Fibroblast of lung (primary cell): Measurements from ENCODE around the gene ATP2A1. TPM values are rescaled to one million over a fixed set of nuclear protein-coding genes. Genes with fewer than 3 reads are reported as not detected.
"Not testable (repeated sequence)": the region's sequence is repeated elsewhere in the genome, so short reads cannot be mapped to it uniquely, and the experiment has no call there.

Experiments used
- DNase-seq, 2 donors: peaks; one replicate each; pipeline versions ENCODE4 v3.0.0 to v3.0.0-alpha.2; 2010; ENCODE audit warnings: low read depth in 2 of 2
- H2AFZ ChIP-seq: 2 replicates; pipeline ENCODE4 v1.5.1; 2012; ENCODE audit warnings: low read length, control low read depth, inconsistent platforms
- H3K27ac ChIP-seq: 2 replicates; pipeline ENCODE4 v1.5.1; 2011; ENCODE audit warnings: low read length, control low read depth; ENCODE audit not compliant: insufficient read depth
- H3K27me3 ChIP-seq: 2 replicates; pipeline ENCODE4 v1.5.1; 2011; ENCODE audit warnings: mild to moderate bottlenecking, low read length; ENCODE audit not compliant: control insufficient read depth, insufficient read depth
- H3K36me3 ChIP-seq: 2 replicates; pipeline ENCODE4 v1.5.1; 2011; ENCODE audit warnings: low read length; ENCODE audit not compliant: control insufficient read depth, insufficient read depth
- H3K4me1 ChIP-seq: 2 replicates; pipeline ENCODE4 v1.5.1; 2011; ENCODE audit warnings: low read length; ENCODE audit not compliant: control insufficient read depth, insufficient read depth; ENCODE audit errors: extremely low read depth
- H3K4me2 ChIP-seq: 2 replicates; pipeline ENCODE4 v1.5.1; 2011; ENCODE audit warnings: low read length, control low read depth; ENCODE audit not compliant: insufficient read depth; ENCODE audit errors: extremely low read depth
- H3K4me3 ChIP-seq, 4 experiments: fragments of 200-600 bp in 1 of 4; sonication (generic) in 1 of 4; replicated peaks in 1 of 4; 2 replicates each; pipeline ENCODE4 v1.5.1; 2011 to 2016; ENCODE audit warnings: low read length in 4 of 4, low read depth in 3 of 4, mild to moderate bottlenecking in 3 of 4, control low read depth in 2 of 4, inconsistent platforms in 1 of 4, mixed read lengths in 1 of 4; ENCODE audit not compliant: insufficient read depth in 1 of 4; ENCODE audit errors: control extremely low read depth in 1 of 4
- H3K79me2 ChIP-seq: 2 replicates; pipeline ENCODE4 v1.5.1; 2012; ENCODE audit warnings: mild to moderate bottlenecking, low read length, inconsistent platforms; ENCODE audit not compliant: control insufficient read depth, insufficient read depth
- H3K9ac ChIP-seq: 2 replicates; pipeline ENCODE4 v1.5.1; 2011; ENCODE audit warnings: mild to moderate bottlenecking, low read length, control low read depth; ENCODE audit not compliant: insufficient read depth
- H3K9me3 ChIP-seq: 2 replicates; pipeline ENCODE4 v1.5.1; 2012; ENCODE audit warnings: low read depth, low read length; ENCODE audit not compliant: control insufficient read depth, insufficient read depth
- H4K20me1 ChIP-seq: 2 replicates; pipeline ENCODE4 v1.5.1; 2011; ENCODE audit warnings: low read length; ENCODE audit not compliant: control insufficient read depth, insufficient read depth; ENCODE audit errors: extremely low read depth
- EZH2 ChIP-seq: IDR thresholded peaks from 2 replicates; pipeline ENCODE4 v1.5.1; 2012; ENCODE audit warnings: low read length, control low read depth, mild to moderate bottlenecking; ENCODE audit errors: missing control alignments
- polyA plus RNA-seq, 2 donors: library from polyadenylated mRNA; depleted of rRNA in 1 of 2; stranded (reverse) in 1 of 2; unstranded in 1 of 2; fragments of >200 nt; gene quantifications; 2 replicates each; pipeline ENCODE4 v1.2.1, GENCODE V29; 2011 to 2012; ENCODE audit warnings: missing spikeins in 1 of 2
- total RNA-seq: library from RNA; depleted of rRNA; stranded (reverse); fragments of >200 nt; gene quantifications from 2 replicates; pipeline ENCODE4 v1.2.1, GENCODE V29; 2014
- TF ChIP-seq, protein P1 (sequence below), 2 donors: IDR thresholded peaks in 1 of 2; conservative IDR thresholded peaks in 1 of 2; 1 replicate in 1 of 2; 2 replicates in 1 of 2; pipeline ENCODE4 v1.5.1; 2011 to 2012; ENCODE audit warnings: low read length in 2 of 2, control low read depth in 1 of 2, inconsistent platforms in 1 of 2, low read depth in 1 of 2, mild to moderate bottlenecking in 1 of 2

ATP2A1 gene
- total and polyA plus RNA-seq, 2 donors (not counting 1 experiment from before 2014, with no cell fraction given), result 0.22 to 0.33 TPM

DNA sequence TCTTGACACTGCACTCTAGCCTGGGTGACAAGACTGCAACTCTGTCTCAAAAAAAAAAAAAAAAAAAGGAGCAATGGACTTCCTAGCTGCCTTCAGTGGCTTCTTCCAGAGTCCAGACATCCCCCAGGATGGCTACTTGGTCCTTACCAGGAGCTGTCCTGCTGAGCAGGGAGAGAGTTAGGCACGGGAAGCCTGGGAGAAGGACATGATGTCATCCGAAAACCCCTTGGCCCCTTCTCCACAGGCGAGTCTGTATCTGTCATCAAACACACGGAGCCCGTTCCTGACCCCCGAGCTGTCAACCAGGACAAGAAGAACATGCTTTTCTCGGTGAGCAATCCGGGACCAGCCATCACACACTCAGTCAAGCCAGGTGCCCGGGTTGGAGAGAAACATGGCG lies 8.7 kb downstream of the ATP2A1 start:
- TF ChIP-seq, protein P1, sequence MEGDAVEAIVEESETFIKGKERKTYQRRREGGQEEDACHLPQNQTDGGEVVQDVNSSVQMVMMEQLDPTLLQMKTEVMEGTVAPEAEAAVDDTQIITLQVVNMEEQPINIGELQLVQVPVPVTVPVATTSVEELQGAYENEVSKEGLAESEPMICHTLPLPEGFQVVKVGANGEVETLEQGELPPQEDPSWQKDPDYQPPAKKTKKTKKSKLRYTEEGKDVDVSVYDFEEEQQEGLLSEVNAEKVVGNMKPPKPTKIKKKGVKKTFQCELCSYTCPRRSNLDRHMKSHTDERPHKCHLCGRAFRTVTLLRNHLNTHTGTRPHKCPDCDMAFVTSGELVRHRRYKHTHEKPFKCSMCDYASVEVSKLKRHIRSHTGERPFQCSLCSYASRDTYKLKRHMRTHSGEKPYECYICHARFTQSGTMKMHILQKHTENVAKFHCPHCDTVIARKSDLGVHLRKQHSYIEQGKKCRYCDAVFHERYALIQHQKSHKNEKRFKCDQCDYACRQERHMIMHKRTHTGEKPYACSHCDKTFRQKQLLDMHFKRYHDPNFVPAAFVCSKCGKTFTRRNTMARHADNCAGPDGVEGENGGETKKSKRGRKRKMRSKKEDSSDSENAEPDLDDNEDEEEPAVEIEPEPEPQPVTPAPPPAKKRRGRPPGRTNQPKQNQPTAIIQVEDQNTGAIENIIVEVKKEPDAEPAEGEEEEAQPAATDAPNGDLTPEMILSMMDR (conservative IDR thresholded peaks at IDR 0.05 in 1 of 2, IDR thresholded peaks at IDR 0.05 in 1 of 2; ENCODE audit: low read depth in 1 of 2, low read length in 2 of 2), result no peak
- no peak for TF ChIP-seq EZH2
- no peak overlapping the region for H3K4me3 ChIP-seq
- H3K9me3 ChIP-seq, result no peaks in the 10 kb centered on the region
- no peak overlapping the region for H3K9ac ChIP-seq
- no peak for DNase-seq
- no peak overlapping the region for H2AFZ ChIP-seq
- H4K20me1 ChIP-seq, result no peaks in the 10 kb centered on the region
- no peak overlapping the region for H3K27ac ChIP-seq
- no peaks in the 10 kb centered on the region for H3K4me1 ChIP-seq
- no peak overlapping the region for H3K4me2 ChIP-seq
- H3K79me2 ChIP-seq, result no peaks in the 10 kb centered on the region
- no peaks in the 10 kb centered on the region for H3K27me3 ChIP-seq
- H3K36me3 ChIP-seq, result no peaks in the 10 kb centered on the region

DNA sequence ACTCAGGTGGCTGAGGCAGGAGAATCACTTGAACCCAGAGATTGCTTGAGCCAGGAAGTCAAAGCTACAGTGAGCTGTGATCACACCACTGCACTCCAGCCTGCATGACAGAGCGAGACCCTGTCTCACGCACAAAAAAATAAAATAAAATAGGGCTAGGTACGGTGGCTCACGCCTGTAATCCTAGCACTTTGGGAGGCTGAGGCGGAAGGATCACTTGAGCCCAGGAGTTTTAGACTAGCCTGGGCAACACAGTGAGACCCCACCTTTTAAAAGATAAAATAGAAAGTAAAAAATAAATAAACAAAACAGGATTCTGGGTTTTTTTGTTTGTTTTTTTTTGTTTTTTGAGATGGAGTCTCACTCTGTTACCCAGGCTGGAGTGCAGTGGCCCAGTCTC lies 12.1 kb downstream of the ATP2A1 start:
- H3K4me2 ChIP-seq, H3K9me3 ChIP-seq, H3K36me3 ChIP-seq, H2AFZ ChIP-seq, H3K4me1 ChIP-seq, H3K27ac ChIP-seq, H3K9ac ChIP-seq, H3K79me2 ChIP-seq, H4K20me1 ChIP-seq, DNase-seq, H3K27me3 ChIP-seq, H3K4me3 ChIP-seq: not testable (repeated sequence)

DNA sequence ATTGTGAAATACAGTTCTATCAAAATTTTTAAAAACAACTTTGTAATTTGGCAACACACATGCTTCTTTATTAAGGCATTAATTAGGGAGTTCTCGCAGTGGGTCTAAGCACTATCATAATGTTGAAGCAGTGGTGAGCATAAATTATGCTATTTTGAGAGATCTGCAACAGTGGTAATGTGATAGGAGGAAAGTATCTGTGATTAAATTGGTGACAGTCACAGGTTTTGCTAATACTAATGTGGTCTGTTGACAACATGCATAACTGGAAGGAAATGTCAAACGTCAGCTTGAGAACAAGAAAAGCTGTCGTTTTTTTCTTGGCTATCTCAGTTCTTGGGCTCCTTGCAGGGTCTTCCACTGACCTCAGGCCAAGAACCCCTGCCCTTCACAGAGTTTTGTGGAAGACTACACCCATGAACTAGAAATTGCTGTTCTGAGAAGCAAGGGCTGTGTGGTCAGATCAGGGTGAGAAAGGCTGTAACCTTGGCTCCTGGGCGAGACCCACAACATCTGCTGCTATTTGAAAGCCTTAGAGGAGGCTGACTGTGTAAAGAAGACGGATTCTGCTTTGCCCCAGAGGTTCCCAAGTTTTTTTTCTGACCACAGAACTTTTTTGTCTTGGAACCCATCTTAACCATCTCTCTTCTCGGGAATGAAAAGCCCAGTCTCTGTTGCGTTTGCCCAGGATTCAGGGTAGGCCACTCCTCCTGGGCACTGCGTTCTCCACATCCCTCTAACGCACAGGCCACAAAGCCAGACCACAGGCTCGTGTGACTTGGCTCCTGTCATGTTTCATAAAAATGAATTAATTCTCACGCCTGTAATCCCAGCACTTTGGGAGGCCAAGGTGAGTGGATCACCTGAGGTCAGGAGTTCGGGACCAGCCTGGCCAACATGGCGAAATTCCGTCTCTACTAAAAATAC lies 13.9 kb downstream of the ATP2A1 start:
- Histone ChIP-seq H3K27me3 (no peaks in the 10 kb centered on the region), H3K9ac (no peak overlapping the region), H3K4me3 (no peak overlapping the region), H3K4me2 (no peak overlapping the region), H3K36me3 (no peaks in the 10 kb centered on the region), H3K27ac (no peak overlapping the region), H3K9me3 (no peaks in the 10 kb centered on the region), H3K79me2 (no peaks in the 10 kb centered on the region), H2AFZ (no peak overlapping the region), H4K20me1 (no peaks in the 10 kb centered on the region), H3K4me1 (no peaks in the 10 kb centered on the region)
- TF ChIP-seq, protein P1 (conservative IDR thresholded peaks at IDR 0.05 in 1 of 2, IDR thresholded peaks at IDR 0.05 in 1 of 2; ENCODE audit: low read depth in 1 of 2, low read length in 2 of 2), result no peak
- TF ChIP-seq EZH2, result no peak
- no peak for DNase-seq
